ENCODE measurements around the gene RNF207.

Gene RNF207

GRCh38 chr1:6165441-6165985 lies 40.4 kb upstream of the RNF207 start:
- peaks cover 28 to 44% (median 31%) of the 10 kb centered on the region in 5 donors for H3K27me3 ChIP-seq (ENCODE audit: control insufficient read depth in 5 of 5, insufficient read depth in 4 of 5, low read length in 5 of 5)
- peaks cover 0 to 14% (median 2%) of the 10 kb centered on the region in 5 donors for H3K4me1 ChIP-seq (ENCODE audit: control insufficient read depth in 5 of 5, insufficient read depth in 5 of 5, low read length in 5 of 5)
- H3K9me3 ChIP-seq (ENCODE audit: control insufficient read depth in 5 of 5, low read length in 5 of 5): no peaks in the 10 kb centered on the region
- H3K4me3 ChIP-seq (ENCODE audit: low read depth in 1 of 5, low read length in 5 of 5): no peak overlapping the region
- H3K9ac ChIP-seq (ENCODE audit: low read length in 5 of 5): no peak overlapping the region
- H3K27ac ChIP-seq (ENCODE audit: low read depth, low read length): no peak overlapping the region
- no peaks in the 10 kb centered on the region for H3K36me3 ChIP-seq (ENCODE audit: control insufficient read depth in 5 of 5, insufficient read depth in 5 of 5, low read length in 5 of 5)

GRCh38 chr1:6166221-6166620 lies 39.7 kb upstream of the RNF207 start:
- Histone ChIP-seq H3K9ac (ENCODE audit: low read length in 5 of 5) (no peak overlapping the region), H3K27me3 (ENCODE audit: control insufficient read depth in 5 of 5, insufficient read depth in 4 of 5, low read length in 5 of 5) (peaks cover 32 to 45% (median 33%) of the 10 kb centered on the region in 5 donors), H3K27ac (ENCODE audit: low read depth, low read length) (no peak overlapping the region)

GRCh38 chr1:6166655-6167390 lies 39.1 kb upstream of the RNF207 start:
- H3K27me3 ChIP-seq (ENCODE audit: control insufficient read depth in 5 of 5, insufficient read depth in 4 of 5, low read length in 5 of 5): peaks cover 35 to 45% (median 35%) of the 10 kb centered on the region in 5 donors
- H3K9ac ChIP-seq (ENCODE audit: low read length in 5 of 5): no peak overlapping the region
- H3K27ac ChIP-seq (ENCODE audit: low read depth, low read length): no peak overlapping the region
- peaks cover 0 to 10% (median 4%) of the 10 kb centered on the region in 5 donors for H3K4me1 ChIP-seq (ENCODE audit: control insufficient read depth in 5 of 5, insufficient read depth in 5 of 5, low read length in 5 of 5)
- no peak overlapping the region for H3K4me3 ChIP-seq (ENCODE audit: low read depth in 1 of 5, low read length in 5 of 5)
- H3K36me3 ChIP-seq (ENCODE audit: control insufficient read depth in 5 of 5, insufficient read depth in 5 of 5, low read length in 5 of 5): no peaks in the 10 kb centered on the region
- no peaks in the 10 kb centered on the region for H3K9me3 ChIP-seq (ENCODE audit: control insufficient read depth in 5 of 5, low read length in 5 of 5)

More at GRCh38 chr1:6166221-6166620, 39.7 kb upstream of the RNF207 start:
- H3K9me3 ChIP-seq (ENCODE audit: control insufficient read depth in 5 of 5, low read length in 5 of 5): no peaks in the 10 kb centered on the region
- no peak overlapping the region for H3K4me3 ChIP-seq (ENCODE audit: low read depth in 1 of 5, low read length in 5 of 5)
- no peaks in the 10 kb centered on the region for H3K36me3 ChIP-seq (ENCODE audit: control insufficient read depth in 5 of 5, insufficient read depth in 5 of 5, low read length in 5 of 5)
- H3K4me1 ChIP-seq (ENCODE audit: control insufficient read depth in 5 of 5, insufficient read depth in 5 of 5, low read length in 5 of 5): peaks cover 0 to 13% (median 4%) of the 10 kb centered on the region in 5 donors

- H3K4me1 ChIP-seq (ENCODE audit: control insufficient read depth in 5 of 5, insufficient read depth in 5 of 5, low read length in 5 of 5): peaks cover 0 to 10% (median 4%) of the 10 kb centered on the region in 5 donors
- H3K9me3 ChIP-seq (ENCODE audit: control insufficient read depth in 5 of 5, low read length in 5 of 5): no peaks in the 10 kb centered on the region
- H3K36me3 ChIP-seq (ENCODE audit: control insufficient read depth in 5 of 5, insufficient read depth in 5 of 5, low read length in 5 of 5): no peaks in the 10 kb centered on the region
- no peak overlapping the region for H3K4me3 ChIP-seq (ENCODE audit: low read depth in 1 of 5, low read length in 5 of 5)
- H3K27ac ChIP-seq (ENCODE audit: low read depth, low read length): no peak overlapping the region
- H3K9ac ChIP-seq (ENCODE audit: low read length in 5 of 5): no peak overlapping the region
- H3K27me3 ChIP-seq (ENCODE audit: control insufficient read depth in 5 of 5, insufficient read depth in 4 of 5, low read length in 5 of 5): peaks cover 34 to 47% (median 35%) of the 10 kb centered on the region in 5 donors
Measured at GRCh38 chr1:6167391-6168303, 38.3 kb upstream of the RNF207 start.

GRCh38 chr1:6168947-6169586 lies 36.9 kb upstream of the RNF207 start:
- Histone ChIP-seq H3K27me3 (ENCODE audit: control insufficient read depth in 5 of 5, insufficient read depth in 4 of 5, low read length in 5 of 5) (peaks cover 29 to 45% (median 34%) of the 10 kb centered on the region in 5 donors), H3K4me3 (ENCODE audit: low read depth in 1 of 5, low read length in 5 of 5) (no peak overlapping the region), H3K9me3 (ENCODE audit: control insufficient read depth in 5 of 5, low read length in 5 of 5) (no peaks in the 10 kb centered on the region), H3K27ac (ENCODE audit: low read depth, low read length) (no peak overlapping the region), H3K4me1 (ENCODE audit: control insufficient read depth in 5 of 5, insufficient read depth in 5 of 5, low read length in 5 of 5) (peaks cover 0 to 10% (median 4%) of the 10 kb centered on the region in 5 donors), H3K9ac (ENCODE audit: low read length in 5 of 5) (no peak overlapping the region), H3K36me3 (ENCODE audit: control insufficient read depth in 5 of 5, insufficient read depth in 5 of 5, low read length in 5 of 5) (no peaks in the 10 kb centered on the region)

- Histone ChIP-seq H3K36me3 (ENCODE audit: control insufficient read depth in 5 of 5, insufficient read depth in 5 of 5, low read length in 5 of 5) (no peaks in the 10 kb centered on the region), H3K4me1 (ENCODE audit: control insufficient read depth in 5 of 5, insufficient read depth in 5 of 5, low read length in 5 of 5) (peaks cover 0 to 10% (median 4%) of the 10 kb centered on the region in 5 donors), H3K27ac (ENCODE audit: low read depth, low read length) (no peak overlapping the region), H3K9me3 (ENCODE audit: control insufficient read depth in 5 of 5, low read length in 5 of 5) (no peaks in the 10 kb centered on the region), H3K9ac (ENCODE audit: low read length in 5 of 5) (no peak overlapping the region), H3K27me3 (ENCODE audit: control insufficient read depth in 5 of 5, insufficient read depth in 4 of 5, low read length in 5 of 5) (peaks cover 24 to 46% (median 38%) of the 10 kb centered on the region in 5 donors), H3K4me3 (ENCODE audit: low read depth in 1 of 5, low read length in 5 of 5) (no peak overlapping the region)
Measured at GRCh38 chr1:6170116-6170741, 35.7 kb upstream of the RNF207 start.

GRCh38 chr1:6170742-6171201 lies 35.1 kb upstream of the RNF207 start:
- Histone ChIP-seq H3K27ac (ENCODE audit: low read depth, low read length) (no peak overlapping the region), H3K9ac (ENCODE audit: low read length in 5 of 5) (no peak overlapping the region), H3K4me3 (ENCODE audit: low read depth in 1 of 5, low read length in 5 of 5) (no peak overlapping the region), H3K9me3 (ENCODE audit: control insufficient read depth in 5 of 5, low read length in 5 of 5) (peaks cover 0 to 5% (median 0%) of the 10 kb centered on the region in 5 donors), H3K27me3 (ENCODE audit: control insufficient read depth in 5 of 5, insufficient read depth in 4 of 5, low read length in 5 of 5) (peaks cover 24 to 45% (median 36%) of the 10 kb centered on the region in 5 donors), H3K36me3 (ENCODE audit: control insufficient read depth in 5 of 5, insufficient read depth in 5 of 5, low read length in 5 of 5) (no peaks in the 10 kb centered on the region), H3K4me1 (ENCODE audit: control insufficient read depth in 5 of 5, insufficient read depth in 5 of 5, low read length in 5 of 5) (peaks cover 0 to 10% (median 4%) of the 10 kb centered on the region in 5 donors)

- H3K36me3 ChIP-seq (ENCODE audit: control insufficient read depth in 5 of 5, insufficient read depth in 5 of 5, low read length in 5 of 5): no peaks in the 10 kb centered on the region
- H3K4me1 ChIP-seq (ENCODE audit: control insufficient read depth in 5 of 5, insufficient read depth in 5 of 5, low read length in 5 of 5): peaks cover 0 to 10% (median 4%) of the 10 kb centered on the region in 5 donors
- no peak overlapping the region for H3K4me3 ChIP-seq (ENCODE audit: low read depth in 1 of 5, low read length in 5 of 5)
- peaks cover 32 to 52% (median 43%) of the 10 kb centered on the region in 5 donors for H3K27me3 ChIP-seq (ENCODE audit: control insufficient read depth in 5 of 5, insufficient read depth in 4 of 5, low read length in 5 of 5)
- peaks cover 0 to 5% (median 0%) of the 10 kb centered on the region in 5 donors for H3K9me3 ChIP-seq (ENCODE audit: control insufficient read depth in 5 of 5, low read length in 5 of 5)
- no peak overlapping the region for H3K9ac ChIP-seq (ENCODE audit: low read length in 5 of 5)
- no peak overlapping the region for H3K27ac ChIP-seq (ENCODE audit: low read depth, low read length)
Measured at GRCh38 chr1:6171548-6172124, 34.3 kb upstream of the RNF207 start.

GRCh38 chr1:6172549-6172948 lies 33.4 kb upstream of the RNF207 start:
- Histone ChIP-seq H3K27me3 (ENCODE audit: control insufficient read depth in 5 of 5, insufficient read depth in 4 of 5, low read length in 5 of 5) (peaks cover 39 to 52% (median 50%) of the 10 kb centered on the region in 5 donors), H3K4me1 (ENCODE audit: control insufficient read depth in 5 of 5, insufficient read depth in 5 of 5, low read length in 5 of 5) (peaks cover 0 to 8% (median 4%) of the 10 kb centered on the region in 5 donors), H3K9me3 (ENCODE audit: control insufficient read depth in 5 of 5, low read length in 5 of 5) (peaks cover 0 to 5% (median 0%) of the 10 kb centered on the region in 5 donors), H3K9ac (ENCODE audit: low read length in 5 of 5) (no peak overlapping the region), H3K27ac (ENCODE audit: low read depth, low read length) (no peak overlapping the region), H3K36me3 (ENCODE audit: control insufficient read depth in 5 of 5, insufficient read depth in 5 of 5, low read length in 5 of 5) (no peaks in the 10 kb centered on the region), H3K4me3 (ENCODE audit: low read depth in 1 of 5, low read length in 5 of 5) (no peak overlapping the region)
